Loucy (cell line): ENCODE results near the gene AVPI1.

ENCODE experiments used
- H2AFZ ChIP-seq: fragments of 200-600 bp; sonication (generic); 2 replicates; pipeline ENCODE4 v1.6.0; 2016; ENCODE audit warnings: antibody characterized with exemption, mild to moderate bottlenecking, low read length, moderate library complexity
- H3F3A ChIP-seq: fragments of 200-600 bp; 2 replicates; pipeline ENCODE4 v1.6.0; 2016; ENCODE audit warnings: antibody characterized with exemption, low read depth, mild to moderate bottlenecking
- H3K27me3 ChIP-seq: fragments of 200-600 bp; sonication (generic); 2 replicates; pipeline ENCODE4 v1.6.1; 2014; ENCODE audit warnings: low read length, mild to moderate bottlenecking; ENCODE audit not compliant: insufficient read depth, poor library complexity, severe bottlenecking
- H3K36me3 ChIP-seq: fragments of 200-600 bp; sonication (generic); 2 replicates; pipeline ENCODE4 v1.6.1; 2016; ENCODE audit warnings: low read length; ENCODE audit not compliant: insufficient read depth
- H3K4me1 ChIP-seq: fragments of 200-600 bp; sonication (generic); 2 replicates; pipeline ENCODE4 v1.5.1; 2014; ENCODE audit warnings: low read length, mild to moderate bottlenecking; ENCODE audit not compliant: insufficient read depth, poor library complexity, severe bottlenecking
- H3K4me2 ChIP-seq: fragments of 200-600 bp; sonication (generic); 2 replicates; pipeline ENCODE4 v1.6.0; 2014; ENCODE audit warnings: antibody characterized with exemption, low read length, low read depth, mild to moderate bottlenecking; ENCODE audit not compliant: poor library complexity, severe bottlenecking
- H3K4me3 ChIP-seq: fragments of 200-600 bp; sonication (generic); 2 replicates; pipeline ENCODE4 v1.5.1; 2014; ENCODE audit warnings: low read length, mild to moderate bottlenecking, mixed read lengths; ENCODE audit not compliant: poor library complexity, severe bottlenecking
- H3K79me2 ChIP-seq: fragments of 200-600 bp; sonication (generic); 2 replicates; pipeline ENCODE4 v1.6.1; 2014; ENCODE audit warnings: low read length; ENCODE audit not compliant: insufficient read depth
- H3K9ac ChIP-seq: fragments of 200-600 bp; sonication (generic); 2 replicates; pipeline ENCODE4 v1.6.0; 2014; ENCODE audit warnings: mild to moderate bottlenecking, low read depth, low read length, moderate library complexity; ENCODE audit not compliant: poor library complexity, severe bottlenecking
- H3K9me2 ChIP-seq: fragments of 200-600 bp; sonication (generic); replicated peaks from 2 replicates; pipeline ENCODE4 v1.6.1; 2016; ENCODE audit warnings: low read depth, low read length, mixed read lengths
- H3K9me3 ChIP-seq: fragments of 200-600 bp; sonication (generic); 2 replicates; pipeline ENCODE4 v1.6.1; 2014; ENCODE audit warnings: mild to moderate bottlenecking, antibody characterized with exemption, low read length, low read depth; ENCODE audit not compliant: insufficient read depth
- H4K20me1 ChIP-seq: fragments of 200-600 bp; sonication (generic); 2 replicates; pipeline ENCODE4 v1.6.0; 2014; ENCODE audit warnings: antibody characterized with exemption, low read length, mild to moderate bottlenecking; ENCODE audit not compliant: insufficient read depth, poor library complexity, severe bottlenecking
- EZH2phosphoT487 ChIP-seq: fragments of 200-600 bp; IDR thresholded peaks from 2 replicates; pipeline ENCODE4 v1.6.1; 2018; ENCODE audit warnings: antibody characterized with exemption, mild to moderate bottlenecking, moderate library complexity, borderline replicate concordance
- TF ChIP-seq, protein P1 (sequence below): fragments of 200-600 bp; sonication (generic); conservative IDR thresholded peaks from 2 replicates; pipeline ENCODE4 v1.5.1; 2014; ENCODE audit warnings: mild to moderate bottlenecking, antibody characterized with exemption, low read length

Gene AVPI1

DNA sequence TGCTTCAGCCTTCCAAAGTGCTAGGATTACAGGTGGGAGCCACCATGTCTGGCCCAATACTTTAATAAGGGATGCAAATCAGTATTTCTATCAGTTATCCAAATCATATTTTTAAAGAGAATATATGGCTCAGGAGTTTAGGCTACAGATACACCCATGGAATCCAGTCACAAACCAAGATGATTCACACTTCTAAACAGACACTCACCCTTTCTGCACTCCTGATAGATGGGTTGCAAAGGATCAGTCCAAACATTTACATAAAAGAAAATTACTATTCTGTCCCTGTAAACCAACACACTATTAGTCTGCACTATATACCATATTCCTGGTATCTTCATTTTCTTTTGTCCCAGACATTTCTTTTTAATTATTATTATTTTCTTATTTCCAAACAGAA, 55.9 kb downstream of the AVPI1 start:
- Histone ChIP-seq H3K9me2 (no peaks in the 10 kb centered on the region), H3K4me2 (no peak overlapping the region)

DNA sequence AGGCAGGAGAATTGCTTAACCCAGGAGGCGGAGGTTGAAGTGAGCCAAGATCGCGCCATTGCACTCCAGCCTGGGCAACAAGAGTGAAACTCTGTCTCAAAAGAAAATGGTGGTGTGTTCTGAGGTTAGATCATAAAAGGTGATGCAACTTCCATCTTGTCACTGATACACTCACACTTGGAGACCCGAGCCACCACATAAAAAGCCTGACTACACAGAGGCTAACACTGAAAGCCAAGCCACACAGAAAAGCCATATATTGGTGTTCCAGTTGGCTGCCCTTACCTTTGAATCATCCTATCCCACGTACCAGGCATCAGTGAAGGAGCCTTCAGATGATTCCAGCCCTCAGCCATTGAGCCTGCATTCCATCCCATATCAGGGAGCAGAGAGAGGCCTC, 57.8 kb downstream of the AVPI1 start:
- no peak overlapping the region for H3K4me2 ChIP-seq
- H3K4me3 ChIP-seq: no peak overlapping the region
- H2AFZ ChIP-seq: no peak overlapping the region
- TF ChIP-seq EZH2phosphoT487: no peak
- TF ChIP-seq, protein P1, sequence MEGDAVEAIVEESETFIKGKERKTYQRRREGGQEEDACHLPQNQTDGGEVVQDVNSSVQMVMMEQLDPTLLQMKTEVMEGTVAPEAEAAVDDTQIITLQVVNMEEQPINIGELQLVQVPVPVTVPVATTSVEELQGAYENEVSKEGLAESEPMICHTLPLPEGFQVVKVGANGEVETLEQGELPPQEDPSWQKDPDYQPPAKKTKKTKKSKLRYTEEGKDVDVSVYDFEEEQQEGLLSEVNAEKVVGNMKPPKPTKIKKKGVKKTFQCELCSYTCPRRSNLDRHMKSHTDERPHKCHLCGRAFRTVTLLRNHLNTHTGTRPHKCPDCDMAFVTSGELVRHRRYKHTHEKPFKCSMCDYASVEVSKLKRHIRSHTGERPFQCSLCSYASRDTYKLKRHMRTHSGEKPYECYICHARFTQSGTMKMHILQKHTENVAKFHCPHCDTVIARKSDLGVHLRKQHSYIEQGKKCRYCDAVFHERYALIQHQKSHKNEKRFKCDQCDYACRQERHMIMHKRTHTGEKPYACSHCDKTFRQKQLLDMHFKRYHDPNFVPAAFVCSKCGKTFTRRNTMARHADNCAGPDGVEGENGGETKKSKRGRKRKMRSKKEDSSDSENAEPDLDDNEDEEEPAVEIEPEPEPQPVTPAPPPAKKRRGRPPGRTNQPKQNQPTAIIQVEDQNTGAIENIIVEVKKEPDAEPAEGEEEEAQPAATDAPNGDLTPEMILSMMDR: no peak
- no peaks in the 10 kb centered on the region for H3K27me3 ChIP-seq
- no peaks in the 10 kb centered on the region for H3K9me2 ChIP-seq
- no peak overlapping the region for H3K9ac ChIP-seq
- no peaks in the 10 kb centered on the region for H3K36me3 ChIP-seq
- H3K4me1 ChIP-seq: no peaks in the 10 kb centered on the region
- H4K20me1 ChIP-seq: no peaks in the 10 kb centered on the region
- no peaks in the 10 kb centered on the region for H3K9me3 ChIP-seq
- H3F3A ChIP-seq: no peaks in the 10 kb centered on the region
- no peaks in the 10 kb centered on the region for H3K79me2 ChIP-seq

More for the DNA sequence above, 55.9 kb downstream of the AVPI1 start:
- Histone ChIP-seq H3K36me3 (no peaks in the 10 kb centered on the region), H3K27me3 (no peaks in the 10 kb centered on the region), H4K20me1 (no peaks in the 10 kb centered on the region), H3K79me2 (no peaks in the 10 kb centered on the region), H3F3A (no peaks in the 10 kb centered on the region), H3K9me3 (no peaks in the 10 kb centered on the region), H3K4me3 (no peak overlapping the region), H3K4me1 (no peaks in the 10 kb centered on the region), H3K9ac (no peak overlapping the region), H2AFZ (no peak overlapping the region)
- TF ChIP-seq, protein P1: no peak
- no peak for TF ChIP-seq EZH2phosphoT487

- TF ChIP-seq, protein P1: no peak
- TF ChIP-seq EZH2phosphoT487: no peak
- Histone ChIP-seq H3K79me2 (no peaks in the 10 kb centered on the region), H3K9me3 (no peaks in the 10 kb centered on the region), H3F3A (no peaks in the 10 kb centered on the region), H3K4me1 (no peaks in the 10 kb centered on the region), H3K9ac (no peak overlapping the region), H2AFZ (no peak overlapping the region), H3K9me2 (no peaks in the 10 kb centered on the region), H3K4me3 (no peak overlapping the region), H3K4me2 (no peak overlapping the region), H3K27me3 (no peaks in the 10 kb centered on the region), H3K36me3 (no peaks in the 10 kb centered on the region), H4K20me1 (no peaks in the 10 kb centered on the region)
These were observed 58.8 kb downstream of the AVPI1 start for GRCh38 chr10:97628228-97628627.
